ENCODE data around the gene DYNLRB1. TPM values are rescaled to one million over a fixed set of nuclear protein-coding genes. Genes with fewer than 3 reads are reported as not detected.

Gene DYNLRB1
- polyA plus RNA-seq, 3 donors: 139 to 166 (median 148) TPM

GRCh38 chr20:34544109-34544796, 28.0 kb downstream of the DYNLRB1 start:
- H2AFZ ChIP-seq (ENCODE audit: insufficient read depth, low read depth, low read length, poor library complexity, severe bottlenecking): peak overlapping the region; percentile 41
- DNase-seq: no peak

GRCh38 chr20:34546751-34547181, 30.5 kb downstream of the DYNLRB1 start:
- no peak for TF ChIP-seq CTCF (IDR thresholded peaks at IDR 0.05)
- DNase-seq: no peak
- Histone ChIP-seq H3K4me3 (replicated peaks in 1 of 3; ENCODE audit: low read depth in 2 of 3, low read length in 3 of 3) (no peak overlapping the region), H3K9ac (ENCODE audit: insufficient read depth, low read length, poor library complexity, severe bottlenecking) (no peak overlapping the region), H3K36me3 (replicated peaks in 1 of 2; ENCODE audit: control insufficient read depth in 1 of 2, insufficient read depth in 2 of 2, low read length in 2 of 2) (peaks cover under 1 to 8% of the 10 kb centered on the region in 2 donors), H3K9me3 (replicated peaks in 1 of 2; ENCODE audit: control insufficient read depth in 1 of 2, insufficient read depth in 1 of 2, low read length in 2 of 2) (no peaks in the 10 kb centered on the region), H3K27me3 (ENCODE audit: control insufficient read depth in 2 of 2, insufficient read depth in 2 of 2, low read length in 2 of 2) (peaks cover 0 to 3% of the 10 kb centered on the region in 2 donors), H3K27ac (ENCODE audit: low read depth in 1 of 2, low read length in 2 of 2) (no peak overlapping the region), H4K20me1 (ENCODE audit: insufficient read depth, low read length) (no peaks in the 10 kb centered on the region), H3K4me2 (replicated peaks; ENCODE audit: extremely low read depth, low read length, poor library complexity, severe bottlenecking) (no peak overlapping the region), H2AFZ (ENCODE audit: insufficient read depth, low read depth, low read length, poor library complexity, severe bottlenecking) (no peak overlapping the region), H3K4me1 (ENCODE audit: control insufficient read depth in 1 of 2, insufficient read depth in 2 of 2, low read length in 2 of 2) (peaks cover 6 to 9% of the 10 kb centered on the region in 2 donors), H3K79me2 (ENCODE audit: insufficient read depth, low read length) (no peaks in the 10 kb centered on the region)
- Mint-ChIP-seq H3K9me3 (peaks cover 0 to 2% (median 0%) of the 10 kb centered on the region in 7 donors), H3K4me3 (peak overlapping the region in 1 of 2 donors; percentile 27), H3K27ac (peak overlapping the region in 1 of 7 donors; percentile 3), H3K27me3 (ENCODE audit: low read depth in 3 of 3) (peaks cover 9 to 21% (median 10%) of the 10 kb centered on the region in 3 donors), H3K4me1 (peaks cover 16% of the 10 kb centered on the region), H3K36me3 (peaks cover 3 to 10% of the 10 kb centered on the region in 2 donors)
- WGBS (ENCODE audit: insufficient coverage): 96% methylated on average over 10 of the region's 11 CpGs
- intact Hi-C loops (cut with micrococcal nuclease): no loop called here

More at GRCh38 chr20:34544109-34544796, 28.0 kb downstream of the DYNLRB1 start:
- H3K36me3 ChIP-seq (replicated peaks in 1 of 2; ENCODE audit: control insufficient read depth in 1 of 2, insufficient read depth in 2 of 2, low read length in 2 of 2): peaks cover 22 to 33% of the 10 kb centered on the region in 2 donors
- H3K9me3 ChIP-seq (replicated peaks in 1 of 2; ENCODE audit: control insufficient read depth in 1 of 2, insufficient read depth in 1 of 2, low read length in 2 of 2): no peaks in the 10 kb centered on the region
- peaks cover 6 to 9% of the 10 kb centered on the region in 2 donors for H3K4me1 ChIP-seq (ENCODE audit: control insufficient read depth in 1 of 2, insufficient read depth in 2 of 2, low read length in 2 of 2)
- H3K27me3 ChIP-seq (ENCODE audit: control insufficient read depth in 2 of 2, insufficient read depth in 2 of 2, low read length in 2 of 2): peaks cover 0 to 3% of the 10 kb centered on the region in 2 donors
- H3K27ac Mint-ChIP-seq: peak overlapping the region in 1 of 7 donors; percentile 27
- H3K27me3 Mint-ChIP-seq (ENCODE audit: low read depth in 3 of 3): peaks cover 9 to 21% (median 10%) of the 10 kb centered on the region in 3 donors
- peak overlapping the region; percentile 55 for H3K4me2 ChIP-seq (replicated peaks; ENCODE audit: extremely low read depth, low read length, poor library complexity, severe bottlenecking)
- H4K20me1 ChIP-seq (ENCODE audit: insufficient read depth, low read length): no peaks in the 10 kb centered on the region
- peak overlapping the region in 1 of 3 experiments; percentile 54 for H3K4me3 ChIP-seq (replicated peaks in 1 of 3; ENCODE audit: low read depth in 2 of 3, low read length in 3 of 3)
- peaks cover 26 to 35% of the 10 kb centered on the region in 2 donors for H3K36me3 Mint-ChIP-seq
- H3K79me2 ChIP-seq (ENCODE audit: insufficient read depth, low read length): no peaks in the 10 kb centered on the region
- peaks cover 0 to 2% (median 0%) of the 10 kb centered on the region in 7 donors for H3K9me3 Mint-ChIP-seq
- H3K9ac ChIP-seq (ENCODE audit: insufficient read depth, low read length, poor library complexity, severe bottlenecking): peak overlapping the region; percentile 15
- H3K27ac ChIP-seq (ENCODE audit: low read depth in 1 of 2, low read length in 2 of 2): no peak overlapping the region
- no peak for TF ChIP-seq CTCF (IDR thresholded peaks at IDR 0.05)
- 1% methylated on average over 13 of the region's 19 CpGs for WGBS (ENCODE audit: insufficient coverage)
- intact Hi-C loops (cut with micrococcal nuclease): loop anchor here in 1 of 2 donors (5.0 kb wide), 1 partner anchor 168 kb away; no protein-coding TSS in a partner anchor
- H3K4me1 Mint-ChIP-seq: peaks cover 10% of the 10 kb centered on the region
- H3K4me3 Mint-ChIP-seq: peak overlapping the region; percentile 61 to 84
